CD4-positive, alpha-beta T cell treated with Interleukin-21 for 1 hour (primary cell): ENCODE results near the gene PYGB.

Source experiments
- DNase-seq: peaks from one replicate; pipeline ENCODE4 v3.0.0-alpha.2; 2020

Gene PYGB

DNA sequence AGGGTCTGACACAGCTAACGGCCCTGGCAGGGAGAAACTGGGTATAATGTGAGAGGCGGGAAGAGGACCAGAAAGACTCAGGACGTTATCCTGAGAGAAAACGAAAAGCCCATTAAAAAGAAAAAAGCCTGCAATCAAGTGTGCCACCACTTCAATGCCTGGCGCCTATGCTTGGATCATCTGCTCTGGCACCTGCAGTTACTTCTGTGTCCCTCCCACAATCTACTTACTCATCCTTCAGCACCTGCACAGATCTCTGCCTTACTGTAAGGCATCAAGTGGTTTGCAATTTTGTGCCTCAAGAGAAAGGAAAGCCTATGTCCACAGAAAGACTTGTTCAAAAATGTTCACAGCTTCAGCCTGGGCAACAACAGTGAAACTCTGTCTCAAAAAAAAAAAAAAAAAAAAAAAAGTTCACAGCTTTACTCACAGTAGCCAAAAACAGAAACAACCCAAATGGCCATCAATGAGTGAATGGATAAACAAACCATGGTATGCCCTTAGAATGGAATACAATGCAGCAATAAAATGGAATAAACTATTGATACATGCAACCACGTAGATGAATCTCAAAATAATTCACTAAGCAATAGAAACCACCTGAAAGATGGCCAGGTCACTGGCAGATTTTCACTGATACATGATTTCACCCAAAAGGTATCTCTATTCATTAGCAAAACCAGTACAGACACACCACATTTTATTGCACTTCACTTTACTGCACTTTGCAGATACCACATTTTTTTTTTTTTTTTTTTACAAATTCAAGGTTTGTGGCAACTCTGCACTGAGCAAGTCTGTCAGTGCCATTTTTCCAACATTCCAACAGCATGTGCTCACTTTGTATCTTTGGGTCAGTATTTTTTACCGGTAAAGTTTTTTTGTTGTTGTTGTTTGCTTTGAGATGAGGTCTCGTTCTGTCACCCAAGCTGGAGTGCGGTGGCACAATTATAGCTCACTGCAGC is 94.1 kb downstream of the PYGB start:
- DNase-seq = no peak

DNA sequence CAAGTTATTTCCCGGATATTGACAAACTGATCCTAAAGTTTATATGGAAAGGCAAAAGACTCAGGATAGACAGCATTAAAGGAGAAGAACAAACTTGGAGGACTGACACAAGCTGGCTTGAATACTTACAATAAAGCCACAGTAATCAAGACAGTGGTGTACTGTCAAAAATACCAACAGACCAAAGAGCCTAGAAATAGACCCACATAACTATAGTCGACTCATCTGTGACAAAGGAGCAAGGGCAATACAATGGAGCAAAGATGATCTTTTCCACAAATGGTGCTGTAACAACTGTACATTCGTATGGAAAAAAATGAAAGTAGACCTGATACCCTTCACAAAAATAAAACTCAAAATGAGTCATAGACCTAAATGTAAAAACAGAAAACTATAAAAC is 96.7 kb downstream of the PYGB start:
- DNase-seq = no peak

DNA sequence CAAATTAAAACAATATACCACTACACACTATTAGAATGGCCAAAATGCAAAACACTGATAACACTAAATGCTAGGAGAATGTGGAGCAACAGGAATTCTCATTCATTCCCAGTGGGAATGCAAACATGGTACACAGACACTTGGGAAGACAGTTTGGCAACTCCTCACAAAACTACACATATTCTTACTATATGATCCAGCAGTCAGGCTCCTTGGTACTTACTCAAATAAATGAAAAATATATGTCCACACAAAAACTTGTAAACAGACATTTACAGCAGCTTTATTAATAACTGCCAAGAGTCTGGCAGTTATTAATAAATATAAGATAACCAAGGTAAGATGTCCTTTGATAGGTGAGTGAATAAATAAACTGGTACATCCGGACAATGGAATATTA is 97.8 kb downstream of the PYGB start:
- DNase-seq = no peak

DNA sequence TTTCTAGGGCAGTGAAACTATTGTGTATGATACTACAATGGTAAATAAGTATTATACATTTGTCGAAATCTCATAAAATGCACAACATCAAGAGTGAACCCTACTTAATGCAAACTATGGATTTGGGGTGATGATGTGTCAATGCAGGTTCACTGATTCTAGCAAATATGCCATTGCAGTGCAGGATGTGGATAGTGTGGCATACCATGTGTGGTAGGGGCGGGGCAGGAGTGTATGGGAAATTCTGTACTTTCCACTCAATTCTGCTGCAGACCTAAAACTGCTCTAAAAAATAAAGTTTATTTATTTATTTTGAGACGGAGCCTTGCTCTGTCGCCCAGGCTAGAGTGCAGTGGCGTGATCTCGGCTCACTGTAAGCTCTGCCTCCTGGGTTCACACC is 98.5 kb downstream of the PYGB start:
- DNase-seq = peak; percentile 13
